H9 (cell line): ENCODE data around the gene TTC7B. TPM values are rescaled to one million over a fixed set of nuclear protein-coding genes. Genes with fewer than 3 reads are reported as not detected.
A peak's percentile ranks its signal among the peaks of the same experiment; 100 is the strongest.

Experiments used
- DNase-seq: peaks from one replicate; pipeline ENCODE4 v3.0.0-alpha.2; 2017
- H2AFZ ChIP-seq: one replicate; pipeline ENCODE4 v1.6.1; 2013; ENCODE audit warnings: mild to moderate bottlenecking, low read length, control low read depth, moderate library complexity
- H2AK5ac ChIP-seq: 2 replicates; pipeline ENCODE4 v1.6.1; 2013; ENCODE audit warnings: low read length, control low read depth, mixed read lengths; ENCODE audit not compliant: insufficient read length
- H2BK120ac ChIP-seq: one replicate; pipeline ENCODE4 v1.6.1; 2013; ENCODE audit warnings: low read depth, mild to moderate bottlenecking, low read length, control low read depth, inconsistent platforms; ENCODE audit not compliant: poor library complexity, severe bottlenecking
- H2BK12ac ChIP-seq: 2 replicates; pipeline ENCODE4 v1.6.1; 2013; ENCODE audit warnings: low read length, control low read depth, mixed read lengths, low read depth; ENCODE audit not compliant: insufficient read length
- H2BK15ac ChIP-seq: 2 replicates; pipeline ENCODE4 v1.6.1; 2013; ENCODE audit warnings: low read depth, low read length, control low read depth
- H2BK20ac ChIP-seq: one replicate; pipeline ENCODE4 v1.6.1; 2013; ENCODE audit warnings: low read depth, mild to moderate bottlenecking, low read length, control low read depth, inconsistent platforms; ENCODE audit not compliant: poor library complexity, severe bottlenecking
- H2BK5ac ChIP-seq: 2 replicates; pipeline ENCODE4 v1.6.1; 2013; ENCODE audit warnings: low read length, control low read depth, mixed read lengths; ENCODE audit not compliant: insufficient read length
- H3K14ac ChIP-seq: 2 replicates; pipeline ENCODE4 v1.6.1; 2013; ENCODE audit warnings: low read length, control low read depth; ENCODE audit not compliant: insufficient read depth
- H3K18ac ChIP-seq: 2 replicates; pipeline ENCODE4 v1.6.1; 2013; ENCODE audit warnings: low read depth, mild to moderate bottlenecking, mixed read lengths, low read length, control low read depth; ENCODE audit not compliant: insufficient read length
- H3K23ac ChIP-seq: 2 replicates; pipeline ENCODE4 v1.6.1; 2013; ENCODE audit warnings: low read length, control low read depth, mixed read lengths, low read depth; ENCODE audit not compliant: insufficient read length
- H3K23me2 ChIP-seq: 2 replicates; pipeline ENCODE4 v1.6.1; 2013; ENCODE audit warnings: low read depth, mild to moderate bottlenecking, mixed read lengths, low read length, control low read depth; ENCODE audit not compliant: insufficient read length, poor library complexity, severe bottlenecking
- H3K27ac ChIP-seq: 2 replicates; pipeline ENCODE4 v1.5.1; 2013; ENCODE audit warnings: low read length, control low read depth, mixed read lengths, low read depth; ENCODE audit not compliant: insufficient read length
- H3K27me3 ChIP-seq: 2 replicates; pipeline ENCODE4 v1.6.1; 2013; ENCODE audit warnings: low read length, control low read depth, inconsistent platforms; ENCODE audit not compliant: insufficient read depth
- H3K4ac ChIP-seq: 2 replicates; pipeline ENCODE4 v1.6.1; 2013; ENCODE audit warnings: low read depth, mild to moderate bottlenecking, control low read depth, inconsistent platforms, low read length, moderate library complexity
- H3K4me1 ChIP-seq: 2 replicates; pipeline ENCODE4 v1.6.1; 2013; ENCODE audit warnings: low read length, control low read depth, inconsistent platforms; ENCODE audit not compliant: insufficient read depth
- H3K4me2 ChIP-seq: 2 replicates; pipeline ENCODE4 v1.6.1; 2013; ENCODE audit warnings: low read length, control low read depth, mixed read lengths; ENCODE audit not compliant: insufficient read length, insufficient read depth
- H3K56ac ChIP-seq: 2 replicates; pipeline ENCODE4 v1.6.1; 2013; ENCODE audit warnings: low read depth, mild to moderate bottlenecking, mixed read lengths, low read length, control low read depth; ENCODE audit not compliant: insufficient read length
- H3K79me1 ChIP-seq: 2 replicates; pipeline ENCODE4 v1.6.1; 2013; ENCODE audit warnings: low read depth, mild to moderate bottlenecking, moderate library complexity, low read length, control low read depth, inconsistent platforms; ENCODE audit not compliant: insufficient read depth, poor library complexity, severe bottlenecking
- H3K79me2 ChIP-seq: 2 replicates; pipeline ENCODE4 v1.6.1; 2013; ENCODE audit warnings: low read length, control low read depth, inconsistent platforms; ENCODE audit not compliant: insufficient read depth
- H3K9ac ChIP-seq: 2 replicates; pipeline ENCODE4 v1.6.1; 2013; ENCODE audit warnings: low read length, control low read depth, mixed read lengths; ENCODE audit not compliant: insufficient read length; ENCODE audit errors: extremely low read depth
- H3K9me3 ChIP-seq: one replicate; pipeline ENCODE4 v1.6.1; 2013; ENCODE audit warnings: low read depth, low read length, inconsistent platforms; ENCODE audit not compliant: control insufficient read depth
- H3T11ph ChIP-seq: one replicate; pipeline ENCODE4 v1.6.1; 2013; ENCODE audit warnings: mild to moderate bottlenecking, low read length, control low read depth, inconsistent platforms
- H4K20me1 ChIP-seq: one replicate; pipeline ENCODE4 v1.6.1; 2013; ENCODE audit not compliant: control insufficient read depth, insufficient read length, insufficient read depth
- H4K5ac ChIP-seq: 2 replicates; pipeline ENCODE4 v1.6.1; 2013; ENCODE audit warnings: low read depth, mild to moderate bottlenecking, mixed read lengths, low read length, control low read depth; ENCODE audit not compliant: insufficient read length
- H4K8ac ChIP-seq: replicated peaks from 2 replicates; pipeline ENCODE4 v1.6.1; 2013; ENCODE audit warnings: low read length, control low read depth, mixed read lengths, low read depth; ENCODE audit not compliant: insufficient read length
- H4K91ac ChIP-seq: 2 replicates; pipeline ENCODE4 v1.6.1; 2013; ENCODE audit warnings: low read depth, mild to moderate bottlenecking, moderate library complexity, mixed read lengths, low read length, control low read depth; ENCODE audit not compliant: insufficient read length
- H3K27ac Mint-ChIP-seq, 3 experiments: 2 replicates in 2 of 3; 3 replicates in 1 of 3; pipeline ENCODE4 v1.8.0; 2020 to 2021; ENCODE audit warnings: mixed read lengths in 3 of 3, mild to moderate bottlenecking in 1 of 3, moderate library complexity in 1 of 3
- H3K27me3 Mint-ChIP-seq: 2 replicates; pipeline ENCODE4 v1.8.0; 2021; ENCODE audit warnings: low read depth, mild to moderate bottlenecking, moderate library complexity, mixed read lengths
- H3K36me3 Mint-ChIP-seq, 3 experiments: 2 replicates in 2 of 3; 3 replicates in 1 of 3; pipeline ENCODE4 v1.8.0; 2020 to 2021; ENCODE audit warnings: low read depth in 3 of 3, mixed read lengths in 3 of 3; ENCODE audit not compliant: insufficient read depth in 1 of 3
- H3K4me1 Mint-ChIP-seq, 2 experiments: 2 replicates each; pipeline ENCODE4 v1.8.0; 2020; ENCODE audit warnings: mixed read lengths in 2 of 2
- H3K4me3 Mint-ChIP-seq, 2 experiments: 2 replicates in 1 of 2; 3 replicates in 1 of 2; pipeline ENCODE4 v1.8.0; 2020 to 2021; ENCODE audit warnings: mild to moderate bottlenecking in 2 of 2, mixed read lengths in 2 of 2, moderate library complexity in 1 of 2
- H3K9me3 Mint-ChIP-seq, 2 experiments: 2 replicates in 1 of 2; 3 replicates in 1 of 2; pipeline ENCODE4 v1.8.0; 2020; ENCODE audit warnings: mild to moderate bottlenecking in 2 of 2, mixed read lengths in 2 of 2, moderate library complexity in 1 of 2
- WGBS: extraction: QIAGEN DNeasy Blood & Tissue Kit; methylation state at CpG from one replicate; pipeline ENCODE4 v1.1.7; 2013; ENCODE audit warnings: missing lambda C conversion rate, low lambda C conversion rate, mixed read lengths; ENCODE audit not compliant: insufficient read length; ENCODE audit errors: extremely low coverage; 5-methylcytosine and 5-hydroxymethylcytosine counted together
- total RNA-seq: library from RNA; stranded (reverse); gene quantifications from 2 replicates; pipeline ENCODE4 v1.2.1, GENCODE V29; 2021
- TF ChIP-seq, protein P1 (sequence below): fragments of 200-600 bp; sonication (generic); conservative IDR thresholded peaks from 3 replicates; pipeline ENCODE4 v1.8.0; 2021; ENCODE audit warnings: antibody characterized with exemption, mild to moderate bottlenecking

Gene TTC7B
- total RNA-seq, 1 experiment from 2014 or later = 33.7 TPM

DNA sequence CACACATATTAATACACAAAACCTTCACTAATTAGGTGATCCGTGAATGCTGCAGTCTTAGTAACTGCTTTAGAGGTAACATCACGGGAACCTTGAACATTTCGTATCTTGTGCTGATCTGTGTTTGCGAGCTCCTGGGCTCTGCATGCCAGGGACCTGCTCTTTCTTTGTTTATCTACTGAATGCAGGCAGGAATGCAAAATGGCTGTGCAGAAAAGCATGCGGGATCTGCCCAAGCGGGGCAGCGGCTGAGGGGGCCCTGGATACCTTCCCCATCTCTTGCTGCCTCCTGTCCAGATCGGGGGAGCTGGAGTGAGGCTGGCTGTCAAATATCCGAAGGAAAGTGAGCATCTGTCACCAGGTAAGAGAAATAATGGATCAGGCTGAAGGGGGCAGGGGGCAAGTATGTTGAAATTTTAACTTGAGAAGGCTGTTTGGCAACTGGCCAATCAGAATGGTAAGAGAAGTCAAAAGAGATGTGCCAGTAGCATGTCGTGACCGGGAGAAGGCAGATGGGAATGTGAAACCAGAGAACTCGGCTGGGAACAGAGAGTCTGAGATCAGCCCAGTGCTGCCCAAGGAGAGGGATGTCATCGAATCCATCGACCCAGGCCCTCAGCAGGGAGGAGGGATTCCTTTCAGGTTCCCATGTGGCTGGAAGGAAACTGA lies 191.4 kb downstream of the TTC7B start:
- no peak overlapping the region for H2AFZ ChIP-seq
- H4K8ac ChIP-seq = no peak overlapping the region
- DNase-seq = peak; percentile 55
- H4K91ac ChIP-seq = no peak overlapping the region
- peak overlapping the region; percentile 29 for H2BK120ac ChIP-seq
- no peak overlapping the region; the same call in 1 of the 2 replicates for H3K4ac ChIP-seq
- WGBS = no CpG with 5 or more reads among the region's 14 CpGs
- Mint-ChIP-seq H3K27me3 (no peaks in the 10 kb centered on the region), H3K4me3 (peak overlapping the region in 1 of 2 experiments; percentile 11; a peak in 1 of 5 replicates), H3K27ac (peak overlapping the region; percentile 38 to 93 (median 60); a peak in 6 of 7 replicates), H3K9me3 (no peaks in the 10 kb centered on the region; a peak in 1 of 5 replicates), H3K4me1 (peaks cover 26 to 33% of the 10 kb centered on the region in 2 experiments), H3K36me3 (peaks cover 0 to 2% (median 0%) of the 10 kb centered on the region in 3 experiments; a peak in 1 of 7 replicates)
- H3K4me2 ChIP-seq = no peak overlapping the region
- no peak overlapping the region for H3T11ph ChIP-seq
- no peak overlapping the region for H2AK5ac ChIP-seq
- no peak overlapping the region for H2BK15ac ChIP-seq
- no peak overlapping the region for H3K56ac ChIP-seq
- H3K9ac ChIP-seq = no peak overlapping the region
- no peak overlapping the region for H2BK20ac ChIP-seq
- H3K27me3 ChIP-seq = no peaks in the 10 kb centered on the region
- no peak overlapping the region for H3K27ac ChIP-seq
- no peak overlapping the region for H4K5ac ChIP-seq
- H4K20me1 ChIP-seq = no peaks in the 10 kb centered on the region
- peak overlapping the region; percentile 63 for H3K18ac ChIP-seq
- H3K79me2 ChIP-seq = no peaks in the 10 kb centered on the region
- H3K79me1 ChIP-seq = no peaks in the 10 kb centered on the region
- H3K4me1 ChIP-seq = peaks cover 7% of the 10 kb centered on the region; the same call in 1 of the 2 replicates
- no peak overlapping the region for H2BK5ac ChIP-seq
- TF ChIP-seq, protein P1, sequence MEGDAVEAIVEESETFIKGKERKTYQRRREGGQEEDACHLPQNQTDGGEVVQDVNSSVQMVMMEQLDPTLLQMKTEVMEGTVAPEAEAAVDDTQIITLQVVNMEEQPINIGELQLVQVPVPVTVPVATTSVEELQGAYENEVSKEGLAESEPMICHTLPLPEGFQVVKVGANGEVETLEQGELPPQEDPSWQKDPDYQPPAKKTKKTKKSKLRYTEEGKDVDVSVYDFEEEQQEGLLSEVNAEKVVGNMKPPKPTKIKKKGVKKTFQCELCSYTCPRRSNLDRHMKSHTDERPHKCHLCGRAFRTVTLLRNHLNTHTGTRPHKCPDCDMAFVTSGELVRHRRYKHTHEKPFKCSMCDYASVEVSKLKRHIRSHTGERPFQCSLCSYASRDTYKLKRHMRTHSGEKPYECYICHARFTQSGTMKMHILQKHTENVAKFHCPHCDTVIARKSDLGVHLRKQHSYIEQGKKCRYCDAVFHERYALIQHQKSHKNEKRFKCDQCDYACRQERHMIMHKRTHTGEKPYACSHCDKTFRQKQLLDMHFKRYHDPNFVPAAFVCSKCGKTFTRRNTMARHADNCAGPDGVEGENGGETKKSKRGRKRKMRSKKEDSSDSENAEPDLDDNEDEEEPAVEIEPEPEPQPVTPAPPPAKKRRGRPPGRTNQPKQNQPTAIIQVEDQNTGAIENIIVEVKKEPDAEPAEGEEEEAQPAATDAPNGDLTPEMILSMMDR = no peak
- H3K23me2 ChIP-seq = no peaks in the 10 kb centered on the region
- H3K14ac ChIP-seq = peak overlapping the region; percentile 80; the same call in 1 of the 2 replicates
- no peaks in the 10 kb centered on the region for H3K9me3 ChIP-seq
- H2BK12ac ChIP-seq = no peak overlapping the region
- no peak overlapping the region for H3K23ac ChIP-seq
